ENCODE data around the gene RUFY3.
A peak's percentile ranks its signal among the peaks of the same experiment; 100 is the strongest.

RUFY3 gene

GRCh38 chr4:70801265-70801809 lies 79.6 kb downstream of the RUFY3 start:
- DNase-seq, result no peak
- TF ChIP-seq CTCF (IDR thresholded peaks at IDR 0.05), result no peak
- H3K36me3 Mint-ChIP-seq (ENCODE audit: low read depth), result peaks cover 16% of the 10 kb centered on the region
- H3K4me1 Mint-ChIP-seq, result peaks cover 12% of the 10 kb centered on the region
- no peak overlapping the region for H3K4me3 Mint-ChIP-seq
- no peaks in the 10 kb centered on the region for H3K27me3 Mint-ChIP-seq (ENCODE audit: low read depth, poor library complexity)
- no peaks in the 10 kb centered on the region for H3K9me3 Mint-ChIP-seq
- peak overlapping the region; percentile 78 for H3K27ac Mint-ChIP-seq

- peaks cover 24% of the 10 kb centered on the region for H3K4me1 Mint-ChIP-seq
- no peak for DNase-seq
- peaks cover 8% of the 10 kb centered on the region for H3K36me3 Mint-ChIP-seq (ENCODE audit: low read depth)
- TF ChIP-seq CTCF (IDR thresholded peaks at IDR 0.05), result no peak
- H3K27ac Mint-ChIP-seq, result peak overlapping the region; percentile 39
- H3K4me3 Mint-ChIP-seq, result no peak overlapping the region
- no peaks in the 10 kb centered on the region for H3K9me3 Mint-ChIP-seq
- H3K27me3 Mint-ChIP-seq (ENCODE audit: low read depth, poor library complexity), result no peaks in the 10 kb centered on the region
These were observed 81.3 kb downstream of the RUFY3 start for GRCh38 chr4:70802928-70803580.

- no peak overlapping the region for H3K4me3 Mint-ChIP-seq
- H3K36me3 Mint-ChIP-seq (ENCODE audit: low read depth), result peaks cover 13% of the 10 kb centered on the region
- no peak for DNase-seq
- H3K9me3 Mint-ChIP-seq, result no peaks in the 10 kb centered on the region
- no peaks in the 10 kb centered on the region for H3K27me3 Mint-ChIP-seq (ENCODE audit: low read depth, poor library complexity)
- TF ChIP-seq CTCF (IDR thresholded peaks at IDR 0.05), result no peak
- H3K27ac Mint-ChIP-seq, result no peak overlapping the region
- H3K4me1 Mint-ChIP-seq, result peaks cover 11% of the 10 kb centered on the region
These were observed 86.4 kb downstream of the RUFY3 start for GRCh38 chr4:70808151-70808550.

- no peak for DNase-seq
- Mint-ChIP-seq H3K9me3 (no peaks in the 10 kb centered on the region), H3K27me3 (ENCODE audit: low read depth, poor library complexity) (no peaks in the 10 kb centered on the region), H3K36me3 (ENCODE audit: low read depth) (peaks cover 28% of the 10 kb centered on the region), H3K4me3 (no peak overlapping the region), H3K4me1 (peaks cover 5% of the 10 kb centered on the region), H3K27ac (no peak overlapping the region)
- TF ChIP-seq CTCF (IDR thresholded peaks at IDR 0.05), result no peak
These were observed 93.6 kb downstream of the RUFY3 start for GRCh38 chr4:70815370-70815769.

GRCh38 chr4:70816894-70817293 lies 95.1 kb downstream of the RUFY3 start:
- no peak for DNase-seq
- no peaks in the 10 kb centered on the region for H3K27me3 Mint-ChIP-seq (ENCODE audit: low read depth, poor library complexity)
- no peak for TF ChIP-seq CTCF (IDR thresholded peaks at IDR 0.05)
- H3K4me1 Mint-ChIP-seq, result peaks cover 5% of the 10 kb centered on the region
- H3K27ac Mint-ChIP-seq, result peak overlapping the region; percentile 3
- no peaks in the 10 kb centered on the region for H3K9me3 Mint-ChIP-seq
- peaks cover 31% of the 10 kb centered on the region for H3K36me3 Mint-ChIP-seq (ENCODE audit: low read depth)
- no peak overlapping the region for H3K4me3 Mint-ChIP-seq

Measured in nephron progenitor cell (in vitro differentiated cells).